GM12878 (cell line): Measurements from ENCODE around the gene XRRA1.

Source experiments
- BHLHE40 ChIP-seq, 2 experiments: fragments of 450-650 bp in 1 of 2; IDR thresholded peaks; 2 replicates each; pipeline ENCODE4 v1.6.1; 2011 to 2017; ENCODE audit warnings: low read depth in 2 of 2, borderline replicate concordance in 1 of 2, improper control_type of control experiment in 1 of 2, low read length in 1 of 2, mild to moderate bottlenecking in 1 of 2
- CTCF ChIP-seq, 3 experiments: IDR thresholded peaks in 2 of 3; conservative IDR thresholded peaks in 1 of 3; 2 replicates each; pipeline ENCODE4 v1.5.1; 2011; ENCODE audit warnings: low read depth in 3 of 3, low read length in 3 of 3, mild to moderate bottlenecking in 3 of 3, control low read depth in 2 of 3, moderate library complexity in 2 of 3, inconsistent platforms in 1 of 3, mixed read lengths in 1 of 3; ENCODE audit not compliant: control insufficient read depth in 2 of 3, insufficient read depth in 1 of 3; ENCODE audit errors: extremely low read depth in 1 of 3
- EGR1 ChIP-seq, 2 experiments: IDR thresholded peaks; 1 replicate in 1 of 2; 2 replicates in 1 of 2; pipeline ENCODE4 v1.6.1; 2011 to 2012; ENCODE audit warnings: low read depth in 2 of 2, low read length in 2 of 2, borderline replicate concordance in 1 of 2, mild to moderate bottlenecking in 1 of 2, moderate library complexity in 1 of 2
- NKRF ChIP-seq: fragments of 450-650 bp; conservative IDR thresholded peaks from 2 replicates; pipeline ENCODE4 v1.6.1; 2017; ENCODE audit warnings: mild to moderate bottlenecking, moderate library complexity

DNA sequence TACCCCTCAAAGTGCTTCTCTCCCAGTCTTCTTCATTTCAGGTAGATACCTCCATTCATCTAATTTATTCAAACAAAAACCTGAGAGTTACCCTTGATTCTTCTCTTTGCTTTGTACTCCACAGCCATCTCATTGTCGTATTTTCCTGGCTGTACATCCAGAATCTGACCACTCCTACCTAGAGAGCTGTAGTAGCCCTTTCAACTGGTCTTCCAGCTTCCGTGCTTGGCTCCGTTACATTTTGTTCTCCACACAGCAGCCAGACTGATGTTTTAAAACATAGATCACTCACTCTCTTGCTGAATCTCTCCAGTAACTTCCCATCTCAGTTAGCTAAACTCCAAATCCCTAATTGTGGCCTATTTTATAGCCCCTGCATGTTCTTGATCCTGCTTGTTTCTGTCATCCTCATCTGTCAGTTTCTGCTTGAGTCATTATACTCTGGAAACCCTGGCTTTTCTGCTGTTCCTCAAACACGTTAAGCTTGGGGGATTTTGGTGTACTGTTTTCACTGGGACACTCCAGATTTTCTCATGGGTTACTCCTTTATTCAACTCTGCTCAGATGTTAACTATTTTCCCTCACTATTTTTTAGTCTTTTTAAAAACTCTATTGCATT lies 7.6 kb upstream of the XRRA1 start:
- TF ChIP-seq EGR1 (IDR thresholded peaks at IDR 0.05; ENCODE audit: borderline replicate concordance in 1 of 2, low read depth in 2 of 2, low read length in 2 of 2) (no peak), NKRF (no peak), CTCF (IDR thresholded peaks at IDR 0.05 in 2 of 3, conservative IDR thresholded peaks at IDR 0.05 in 1 of 3; ENCODE audit: control insufficient read depth in 2 of 3, extremely low read depth in 1 of 3, insufficient read depth in 1 of 3, low read depth in 3 of 3, low read length in 3 of 3) (no peak), BHLHE40 (IDR thresholded peaks at IDR 0.05; ENCODE audit: borderline replicate concordance in 1 of 2, low read depth in 2 of 2, low read length in 1 of 2) (no peak)
